Small intestine (tissue), 7 donors: ENCODE results near the gene ARHGEF37. TPM values are rescaled to one million over a fixed set of nuclear protein-coding genes. Genes with fewer than 3 reads are reported as not detected.
A peak's percentile ranks its signal among the peaks of the same experiment; 100 is the strongest.
"Not testable (repeated sequence)": the region's sequence is repeated elsewhere in the genome, so short reads cannot be mapped to it uniquely, and the experiment has no call there.

ENCODE experiments used
- DNase-seq, 2 donors: peaks; one replicate each; pipeline versions ENCODE4 v3.0.0 to v3.0.0-alpha.2; 2013
- FAIRE-seq: peaks from 2 replicates; lab custom pipeline; 2012; peaks lifted over from hg19 to GRCh38; lab: Jason Lieb, UNC
- H3K27ac ChIP-seq, 3 donors: one replicate each; pipeline ENCODE4 v1.5.1; 2013; ENCODE audit warnings: low read length in 2 of 3, mild to moderate bottlenecking in 2 of 3, control low read depth in 1 of 3, inconsistent platforms in 1 of 3, low read depth in 1 of 3, moderate library complexity in 1 of 3
- H3K27me3 ChIP-seq, 3 donors: one replicate each; pipeline ENCODE4 v1.6.1; 2013; ENCODE audit warnings: low read length in 3 of 3, inconsistent platforms in 1 of 3; ENCODE audit not compliant: control insufficient read depth in 3 of 3, insufficient read depth in 3 of 3
- H3K36me3 ChIP-seq, 3 donors: one replicate each; pipeline ENCODE4 v1.6.1; 2013; ENCODE audit warnings: low read length in 3 of 3, inconsistent platforms in 1 of 3, low read depth in 1 of 3, mild to moderate bottlenecking in 1 of 3, moderate library complexity in 1 of 3; ENCODE audit not compliant: control insufficient read depth in 3 of 3, insufficient read depth in 2 of 3
- H3K4me1 ChIP-seq, 3 donors: one replicate each; pipeline ENCODE4 v1.6.1; 2013; ENCODE audit warnings: low read length in 2 of 3, inconsistent platforms in 1 of 3, low read depth in 1 of 3, mild to moderate bottlenecking in 1 of 3, moderate library complexity in 1 of 3; ENCODE audit not compliant: control insufficient read depth in 3 of 3, insufficient read depth in 2 of 3
- H3K4me3 ChIP-seq, 3 donors: one replicate each; pipeline ENCODE4 v1.5.1; 2013; ENCODE audit warnings: low read length in 3 of 3, control low read depth in 1 of 3, inconsistent platforms in 1 of 3, low read depth in 1 of 3, mild to moderate bottlenecking in 1 of 3, moderate library complexity in 1 of 3
- H3K9me3 ChIP-seq, 2 donors: one replicate each; pipeline ENCODE4 v1.6.1; 2013; ENCODE audit warnings: low read depth in 1 of 2, low read length in 1 of 2; ENCODE audit not compliant: control insufficient read depth in 2 of 2, insufficient read depth in 1 of 2
- WGBS, 3 donors: extraction: QIAGEN DNeasy Blood & Tissue Kit; methylation state at CpG; one replicate each; pipeline ENCODE4 v1.1.7; 2013; 5-methylcytosine and 5-hydroxymethylcytosine counted together
- polyA plus RNA-seq, 4 donors: library from polyadenylated mRNA; stranded (reverse) in 3 of 4; unstranded in 1 of 4; fragments of 200-250 nt in 3 of 4; fragments of 120-200 nt in 1 of 4; gene quantifications; one replicate each; pipeline versions ENCODE4 v1.2.1 to v1.2.3, GENCODE V29; 2013
- donor health status: healthy with polysubstance abuse.
- donor health status: control.
- donor health status: control.
- donor health status: Bipolar disorder and iron deficiency.
- donor health status: healthy.

Gene ARHGEF37
- polyA plus RNA-seq, 4 donors = 2.8 to 8.7 (median 4.0) TPM

- DNase-seq = no peak
- 71 to 75% (median 72%) methylated on average over 5 of the region's 5 CpGs for WGBS, 3 donors
- Histone ChIP-seq H3K4me1 (peaks cover 0 to 7% (median 6%) of the 10 kb centered on the region in 3 donors), H3K27ac (no peak overlapping the region), H3K36me3 (no peaks in the 10 kb centered on the region), H3K9me3 (peaks cover 0 to 13% of the 10 kb centered on the region in 2 donors), H3K27me3 (no peaks in the 10 kb centered on the region), H3K4me3 (no peak overlapping the region)
- no peak for FAIRE-seq
Measured at GRCh38 chr5:149665416-149666175, 84.3 kb downstream of the ARHGEF37 start.

- no peaks in the 10 kb centered on the region for H3K36me3 ChIP-seq
- peak overlapping the region in 2 of 3 donors; percentile 43 to 85 for H3K27ac ChIP-seq
- FAIRE-seq (no peak), DNase-seq (no peak)
- peaks cover 0 to 7% (median 3%) of the 10 kb centered on the region in 3 donors for H3K4me1 ChIP-seq
- peaks cover 0 to 13% of the 10 kb centered on the region in 2 donors for H3K9me3 ChIP-seq
- WGBS, 3 donors = 52 to 75% (median 54%) methylated on average over 4 of the region's 4 CpGs
- no peaks in the 10 kb centered on the region for H3K27me3 ChIP-seq
- no peak overlapping the region for H3K4me3 ChIP-seq
Measured at GRCh38 chr5:149666212-149666852, 85.0 kb downstream of the ARHGEF37 start.

DNA sequence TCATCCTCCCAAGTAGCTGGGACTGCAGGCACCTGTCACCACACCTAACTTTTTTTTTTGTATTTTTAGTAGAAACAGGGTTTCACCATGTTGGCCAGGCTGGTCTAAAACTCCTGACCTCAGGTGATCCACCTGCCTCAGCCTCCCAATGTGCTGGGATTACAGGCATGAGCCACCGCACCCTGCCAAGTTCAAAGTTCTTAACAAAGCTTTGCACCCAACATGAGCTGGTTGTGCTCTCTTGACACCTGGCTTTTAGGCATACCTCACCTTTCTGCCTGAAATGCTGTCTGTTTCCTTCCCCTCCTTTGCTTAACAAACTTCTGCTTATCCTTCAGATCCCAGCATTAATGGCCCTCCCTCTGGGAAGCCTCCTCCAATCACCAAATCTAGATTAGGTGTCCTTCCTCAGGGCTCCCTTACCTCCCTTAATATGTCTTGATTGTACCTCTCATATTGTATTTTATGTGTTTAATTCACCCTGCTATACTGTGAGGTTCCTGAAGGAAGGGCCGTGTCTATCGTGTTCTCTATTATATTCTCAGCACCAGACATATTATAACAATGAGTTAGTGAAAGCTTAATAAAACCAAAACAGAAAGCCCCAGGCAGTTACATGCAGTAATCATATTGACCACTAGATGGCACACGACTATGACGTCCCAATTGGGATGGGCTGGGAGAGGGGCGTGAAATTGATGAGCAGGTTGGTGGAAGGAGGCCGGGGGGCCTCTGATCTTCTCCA is 86.0 kb downstream of the ARHGEF37 start:
- DNase-seq (peak; percentile 68 to 84), FAIRE-seq (no peak)
- WGBS, 3 donors = 13 to 23% (median 17%) methylated on average over 7 of the region's 7 CpGs
- H3K4me1 ChIP-seq = peaks cover 0 to 7% (median 3%) of the 10 kb centered on the region in 3 donors
- H3K4me3 ChIP-seq = no peak overlapping the region
- H3K36me3 ChIP-seq = no peaks in the 10 kb centered on the region
- H3K27ac ChIP-seq = peak overlapping the region; percentile 25 to 88 (median 85)
- peaks cover 0 to 19% of the 10 kb centered on the region in 2 donors for H3K9me3 ChIP-seq
- no peaks in the 10 kb centered on the region for H3K27me3 ChIP-seq

DNA sequence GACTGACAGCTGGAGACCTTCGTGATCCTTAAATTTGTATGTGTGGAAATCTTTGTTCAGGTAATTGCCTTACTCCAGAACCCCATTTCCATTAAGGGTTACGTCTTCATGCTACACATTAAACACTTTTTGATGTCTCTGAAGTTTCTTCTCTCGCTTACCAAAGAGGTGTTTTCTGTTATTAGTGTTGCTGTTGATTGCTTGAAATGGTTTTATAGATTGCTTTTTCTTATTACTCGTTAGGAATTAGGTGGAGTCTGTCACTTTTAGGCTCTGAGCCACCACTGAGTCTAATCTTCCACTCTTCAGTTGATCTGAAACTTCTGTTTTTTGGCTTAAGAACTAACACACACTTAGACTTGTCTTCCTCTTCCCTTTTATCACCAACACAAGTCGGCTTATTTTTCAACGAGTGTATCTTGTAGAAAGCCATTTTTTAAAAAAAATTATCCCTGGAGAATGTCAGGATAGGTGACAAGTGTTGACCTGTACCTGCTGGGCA is 86.6 kb downstream of the ARHGEF37 start:
- 60 to 82% (median 72%) methylated on average over 6 of the region's 6 CpGs for WGBS, 3 donors
- Histone ChIP-seq H3K27me3 (no peaks in the 10 kb centered on the region), H3K9me3 (peaks cover 0 to 19% of the 10 kb centered on the region in 2 donors), H3K4me3 (no peak overlapping the region), H3K4me1 (peaks cover 0 to 7% (median 3%) of the 10 kb centered on the region in 3 donors), H3K36me3 (no peaks in the 10 kb centered on the region), H3K27ac (peak overlapping the region in 1 of 3 donors; percentile 85)
- FAIRE-seq (no peak), DNase-seq (no peak)

GRCh38 chr5:149669273-149669672 is 88.0 kb downstream of the ARHGEF37 start:
- WGBS, 3 donors = 81 to 100% methylated on average over 1 to 2 of the region's 3 CpGs; no CpG with 5 or more reads in 1 of the 3 donors
- Histone ChIP-seq H3K9me3 (peaks cover 0 to 19% of the 10 kb centered on the region in 2 donors), H3K4me1 (peaks cover under 1 to 12% (median 6%) of the 10 kb centered on the region in 3 donors)
- not testable (repeated sequence) for DNase-seq, H3K27me3 ChIP-seq, FAIRE-seq, H3K27ac ChIP-seq, H3K4me3 ChIP-seq, H3K36me3 ChIP-seq

DNA sequence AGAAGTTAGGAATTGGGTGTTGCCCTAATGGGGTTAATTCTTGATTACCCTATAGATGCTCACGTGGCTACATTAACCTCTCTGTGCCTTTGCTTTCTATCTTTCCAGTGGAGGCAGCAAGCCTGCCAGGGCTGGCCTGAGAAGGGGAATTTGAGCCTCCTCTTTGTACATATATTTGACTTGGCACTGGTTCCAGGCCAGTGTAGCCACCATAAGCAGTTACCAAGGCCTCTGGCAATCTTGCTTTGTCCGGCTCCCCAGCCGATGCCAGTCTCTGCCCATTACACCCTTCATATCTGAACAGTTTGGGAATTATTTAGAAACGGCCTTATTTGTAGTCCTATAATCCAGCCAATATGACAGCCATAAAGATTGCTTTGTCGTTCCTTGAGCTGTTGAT is 90.2 kb downstream of the ARHGEF37 start:
- peak in 1 of 2 donors; percentile 88 for DNase-seq
- H3K27ac ChIP-seq = peak overlapping the region in 2 of 3 donors; percentile 67 to 70

DNA sequence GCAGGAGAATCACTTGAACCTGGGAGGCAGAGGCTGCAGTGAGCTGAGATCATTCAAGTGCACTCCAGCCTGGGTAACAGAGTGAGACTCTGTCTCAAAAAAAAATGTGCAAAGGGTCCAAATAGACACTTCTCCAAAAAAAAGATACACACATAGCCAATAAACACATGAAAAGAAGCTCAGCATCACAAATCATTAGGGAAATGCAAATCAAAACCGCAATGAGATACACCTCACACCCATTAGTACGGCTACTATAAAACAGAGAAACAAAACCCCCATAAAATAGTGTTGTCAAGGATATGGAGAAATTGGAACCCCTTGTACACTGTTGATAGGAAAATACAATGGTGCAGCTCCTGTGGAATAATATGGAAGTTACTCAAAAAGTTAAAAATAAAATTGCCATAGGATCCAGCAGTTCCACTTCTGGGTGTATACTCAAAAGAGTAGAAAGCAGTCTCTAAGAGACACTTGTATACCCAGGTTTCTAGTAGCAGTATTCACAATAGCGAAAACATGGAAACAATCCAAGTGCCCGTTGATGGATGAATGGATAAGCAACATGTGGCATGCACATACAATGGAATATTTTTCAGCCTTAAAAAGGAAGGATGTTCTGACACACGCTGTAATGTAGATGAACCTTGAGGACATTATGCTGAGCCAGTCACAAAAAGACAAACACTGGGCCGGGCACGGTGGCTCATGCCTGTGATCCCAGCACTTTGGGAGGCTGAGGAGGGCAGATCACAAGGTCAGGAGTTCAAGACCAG is 91.6 kb downstream of the ARHGEF37 start:
- Histone ChIP-seq H3K9me3 (peaks cover 0 to 19% of the 10 kb centered on the region in 2 donors), H3K4me3 (no peak overlapping the region), H3K27ac (no peak overlapping the region), H3K27me3 (no peaks in the 10 kb centered on the region), H3K36me3 (no peaks in the 10 kb centered on the region), H3K4me1 (peaks cover 5 to 24% (median 7%) of the 10 kb centered on the region in 3 donors)
- DNase-seq (no peak), FAIRE-seq (no peak)
- WGBS, 3 donors = 73 to 85% (median 77%) methylated on average over 7 of the region's 7 CpGs

More for the DNA sequence above, 90.2 kb downstream of the ARHGEF37 start:
- no peaks in the 10 kb centered on the region for H3K36me3 ChIP-seq
- H3K4me1 ChIP-seq = peaks cover 5 to 23% (median 5%) of the 10 kb centered on the region in 3 donors
- 20 to 68% (median 26%) methylated on average over 5 of the region's 5 CpGs for WGBS, 3 donors
- no peaks in the 10 kb centered on the region for H3K27me3 ChIP-seq
- peaks cover 0 to 19% of the 10 kb centered on the region in 2 donors for H3K9me3 ChIP-seq
- H3K4me3 ChIP-seq = no peak overlapping the region
- FAIRE-seq = no peak
